GM12878 (cell line): ENCODE data around the gene VPS39.

Source experiments
- CHD4 ChIP-seq: fragments of 200-600 bp; sonication (generic); IDR thresholded peaks from 2 replicates; pipeline ENCODE4 v1.6.1; 2016; ENCODE audit warnings: mild to moderate bottlenecking
- E2F4 ChIP-seq: IDR thresholded peaks from 2 replicates; pipeline ENCODE4 v1.6.1; 2012; ENCODE audit warnings: low read depth, low read length, improper control_type of control experiment
- EP300 ChIP-seq, 2 experiments: fragments of 150-350 bp in 1 of 2; IDR thresholded peaks; 2 replicates each; pipeline ENCODE4 v1.6.1; 2011 to 2012; ENCODE audit warnings: low read depth in 2 of 2, low read length in 2 of 2, borderline replicate concordance in 1 of 2, improper control_type of control experiment in 1 of 2, inconsistent platforms in 1 of 2; ENCODE audit not compliant: control insufficient read depth in 1 of 2
- EZH2 ChIP-seq: IDR thresholded peaks from 2 replicates; pipeline ENCODE4 v1.6.1; 2012; ENCODE audit warnings: low read depth, mild to moderate bottlenecking, control low read depth, inconsistent platforms, low read length, borderline replicate concordance; ENCODE audit not compliant: control insufficient read depth
- MXI1 ChIP-seq: fragments of 150-350 bp; IDR thresholded peaks from 2 replicates; pipeline ENCODE4 v1.6.1; 2011; ENCODE audit warnings: low read depth, mild to moderate bottlenecking, inconsistent platforms, low read length, improper control_type of control experiment
- POLR2A ChIP-seq: IDR thresholded peaks from 2 replicates; pipeline ENCODE4 v1.6.1; 2011; ENCODE audit warnings: low read depth, mild to moderate bottlenecking, low read length
- POU2F2 ChIP-seq: IDR thresholded peaks from 3 replicates; pipeline ENCODE4 v1.6.1; 2011; ENCODE audit warnings: low read depth, mild to moderate bottlenecking, low read length, borderline replicate concordance
- USF2 ChIP-seq: IDR thresholded peaks from 2 replicates; pipeline ENCODE4 v1.6.1; 2011; ENCODE audit warnings: low read depth, low read length, improper control_type of control experiment, borderline replicate concordance
- ZNF24 ChIP-seq: fragments of 450-650 bp; IDR thresholded peaks from 2 replicates; pipeline ENCODE4 v1.6.1; 2017; ENCODE audit warnings: antibody characterized with exemption, mild to moderate bottlenecking
- ZNF384 ChIP-seq: IDR thresholded peaks from 2 replicates; pipeline ENCODE4 v1.6.1; 2012; ENCODE audit warnings: low read depth, mild to moderate bottlenecking, low read length, improper control_type of control experiment, borderline replicate concordance
- ZNF622 ChIP-seq: fragments of 450-650 bp; IDR thresholded peaks from 2 replicates; pipeline ENCODE4 v1.6.1; 2017; ENCODE audit warnings: mild to moderate bottlenecking, inconsistent platforms
- ZZZ3 ChIP-seq: IDR thresholded peaks from 2 replicates; pipeline ENCODE4 v1.6.1; 2011; ENCODE audit warnings: low read depth; ENCODE audit not compliant: control insufficient read depth, insufficient read length

- no peak for TF ChIP-seq CHD4
- TF ChIP-seq ZNF384 = no peak
- TF ChIP-seq POU2F2 = no peak
- TF ChIP-seq EP300 (IDR thresholded peaks at IDR 0.05; ENCODE audit: borderline replicate concordance in 1 of 2, control insufficient read depth in 1 of 2, low read depth in 2 of 2, low read length in 2 of 2) = no peak
- TF ChIP-seq ZZZ3 = no peak
- TF ChIP-seq ZNF24 = no peak
- no peak for TF ChIP-seq POLR2A
- TF ChIP-seq EZH2 = no peak
- TF ChIP-seq MXI1 = no peak
- TF ChIP-seq USF2 = no peak
- no peak for TF ChIP-seq ZNF622
- no peak for TF ChIP-seq E2F4
Observed at GRCh38 chr15:42108806-42109205, 99.3 kb downstream of the VPS39 start.
